Measurements from ENCODE around the gene CHN2.
"Not testable (repeated sequence)": the region's sequence is repeated elsewhere in the genome, so short reads cannot be mapped to it uniquely, and the experiment has no call there.

Gene CHN2

GRCh38 chr7:29511337-29511736 is 316.8 kb downstream of the CHN2 start:
- DNase-seq: no peak

GRCh38 chr7:29511851-29512250 is 317.3 kb downstream of the CHN2 start:
- no peak for DNase-seq

- no peak for DNase-seq
These were observed 321.9 kb downstream of the CHN2 start for GRCh38 chr7:29516491-29516890.

GRCh38 chr7:29518616-29519015 is 324.0 kb downstream of the CHN2 start:
- no peak for DNase-seq

GRCh38 chr7:29523728-29524127 is 329.2 kb downstream of the CHN2 start:
- DNase-seq: no peak

- DNase-seq: no peak
These were observed 333.0 kb downstream of the CHN2 start for GRCh38 chr7:29527505-29528108.

GRCh38 chr7:29528526-29528925 is 334.0 kb downstream of the CHN2 start:
- DNase-seq: not testable (repeated sequence)
